Neural cell (in vitro differentiated cells): Measurements from ENCODE around the gene ATF2. TPM values are rescaled to one million over a fixed set of nuclear protein-coding genes. Genes with fewer than 3 reads are reported as not detected.
"Not testable (repeated sequence)": the region's sequence is repeated elsewhere in the genome, so short reads cannot be mapped to it uniquely, and the experiment has no call there.

Source experiments
- H2AFZ ChIP-seq: fragments of 200-600, 300-800 bp; sonication (generic), shearing (Covaris generic); 2 replicates; pipeline ENCODE4 v1.6.0; 2014; ENCODE audit warnings: low read depth, mild to moderate bottlenecking, antibody characterized with exemption, low read length, moderate library complexity
- H3F3A ChIP-seq: fragments of 200-600 bp; shearing (Covaris generic); 2 replicates; pipeline ENCODE4 v1.6.1; 2016; ENCODE audit warnings: mild to moderate bottlenecking, moderate library complexity, mixed read lengths, antibody characterized with exemption, low read length; ENCODE audit not compliant: insufficient read depth, poor library complexity, severe bottlenecking
- H3K27ac ChIP-seq: fragments of 200-600, 300-800 bp; sonication (generic), shearing (Covaris generic); 2 replicates; pipeline ENCODE4 v1.5.1; 2014; ENCODE audit warnings: mild to moderate bottlenecking, low read length, moderate library complexity
- H3K27me3 ChIP-seq: fragments of 300-800, 200-600 bp; sonication (generic), shearing (Covaris generic); 2 replicates; pipeline ENCODE4 v1.6.0; 2014; ENCODE audit warnings: mild to moderate bottlenecking, low read depth, low read length, moderate library complexity; ENCODE audit not compliant: insufficient read depth
- H3K36me3 ChIP-seq: fragments of 300-800, 200-600 bp; sonication (generic), shearing (Covaris generic); 2 replicates; pipeline ENCODE4 v1.5.1; 2014; ENCODE audit warnings: mild to moderate bottlenecking, antibody characterized with exemption, low read length, moderate library complexity; ENCODE audit not compliant: insufficient read depth
- H3K4me2 ChIP-seq: fragments of 300-800, 200-600 bp; sonication (generic), shearing (Covaris generic); 2 replicates; pipeline ENCODE4 v1.6.0; 2014; ENCODE audit warnings: mild to moderate bottlenecking, low read length
- H3K4me3 ChIP-seq: fragments of 300-800, 200-600 bp; sonication (generic), shearing (Covaris generic); 2 replicates; pipeline ENCODE4 v1.5.1; 2014; ENCODE audit warnings: mild to moderate bottlenecking, low read length, moderate library complexity
- H3K79me2 ChIP-seq: fragments of 200-600 bp; shearing (Covaris generic); replicated peaks from 2 replicates; pipeline ENCODE4 v1.6.0; 2014; ENCODE audit warnings: mild to moderate bottlenecking, low read length, moderate library complexity; ENCODE audit not compliant: insufficient read depth
- H3K9ac ChIP-seq: fragments of 300-800, 200-600 bp; sonication (generic), shearing (Covaris generic); 2 replicates; pipeline ENCODE4 v1.6.1; 2016; ENCODE audit warnings: mild to moderate bottlenecking, low read length, mixed read lengths
- H3K9me2 ChIP-seq: fragments of 200-600 bp; shearing (Covaris generic); 2 replicates; pipeline ENCODE4 v1.6.1; 2016; ENCODE audit warnings: mild to moderate bottlenecking, low read length, mixed read lengths; ENCODE audit not compliant: insufficient read depth
- H3K9me3 ChIP-seq: fragments of 200-600, 300-800 bp; sonication (generic), shearing (Covaris generic); 2 replicates; pipeline ENCODE4 v1.6.1; 2016; ENCODE audit warnings: mild to moderate bottlenecking, mixed run types, low read length, moderate library complexity, mixed read lengths
- H4K20me1 ChIP-seq: fragments of 200-600 bp; shearing (Covaris generic); 2 replicates; pipeline ENCODE4 v1.6.1; 2016; ENCODE audit warnings: mild to moderate bottlenecking, mixed run types; ENCODE audit not compliant: insufficient read depth
- EP300 ChIP-seq: fragments of 450-650 bp; conservative IDR thresholded peaks from 2 replicates; pipeline ENCODE4 v1.6.1; 2014; ENCODE audit warnings: antibody characterized with exemption, mild to moderate bottlenecking, moderate library complexity; ENCODE audit not compliant: poor library complexity, severe bottlenecking
- EZH2 ChIP-seq: fragments of 200-600, 300-800 bp; shearing (Covaris generic), sonication (generic); IDR thresholded peaks from 2 replicates; pipeline ENCODE4 v1.6.1; 2014; ENCODE audit warnings: antibody characterized with exemption, low read length, borderline replicate concordance, mild to moderate bottlenecking; ENCODE audit not compliant: insufficient read depth, poor library complexity, severe bottlenecking
- MXI1 ChIP-seq: fragments of 450-650 bp; conservative IDR thresholded peaks from 2 replicates; pipeline ENCODE4 v1.6.1; 2014; ENCODE audit warnings: antibody characterized with exemption, mild to moderate bottlenecking; ENCODE audit not compliant: poor library complexity, severe bottlenecking
- POLR2AphosphoS5 ChIP-seq: IDR thresholded peaks from 2 replicates; pipeline ENCODE4 v1.6.1; 2012
- RAD21 ChIP-seq: fragments of 450-650 bp; conservative IDR thresholded peaks from 2 replicates; pipeline ENCODE4 v1.6.1; 2014; ENCODE audit warnings: antibody characterized with exemption, mild to moderate bottlenecking, moderate library complexity
- SMC3 ChIP-seq: fragments of 450-650 bp; conservative IDR thresholded peaks from 2 replicates; pipeline ENCODE4 v1.6.1; 2014; ENCODE audit warnings: antibody characterized with exemption, mild to moderate bottlenecking, moderate library complexity; ENCODE audit not compliant: poor library complexity
- TAF1 ChIP-seq: IDR thresholded peaks from 2 replicates; pipeline ENCODE4 v1.6.1; 2012; ENCODE audit warnings: low read depth
- polyA plus RNA-seq: library from polyadenylated mRNA; depleted of rRNA; stranded (reverse); fragments of >200 nt; gene quantifications from 2 replicates; pipeline ENCODE4 v1.2.3, GENCODE V29; 2014
- TF ChIP-seq, protein P1 (sequence below): IDR thresholded peaks from 2 replicates; pipeline ENCODE4 v1.6.1; 2012; ENCODE audit warnings: borderline replicate concordance
- TF ChIP-seq, protein P2 (sequence below): fragments of 450-650 bp; IDR thresholded peaks from 2 replicates; pipeline ENCODE4 v1.5.1; 2014; ENCODE audit warnings: antibody characterized with exemption, mild to moderate bottlenecking, moderate library complexity; ENCODE audit not compliant: poor library complexity, severe bottlenecking

Gene ATF2
- polyA plus RNA-seq, 1 donor from 2014 or later, result 93.4 TPM

DNA sequence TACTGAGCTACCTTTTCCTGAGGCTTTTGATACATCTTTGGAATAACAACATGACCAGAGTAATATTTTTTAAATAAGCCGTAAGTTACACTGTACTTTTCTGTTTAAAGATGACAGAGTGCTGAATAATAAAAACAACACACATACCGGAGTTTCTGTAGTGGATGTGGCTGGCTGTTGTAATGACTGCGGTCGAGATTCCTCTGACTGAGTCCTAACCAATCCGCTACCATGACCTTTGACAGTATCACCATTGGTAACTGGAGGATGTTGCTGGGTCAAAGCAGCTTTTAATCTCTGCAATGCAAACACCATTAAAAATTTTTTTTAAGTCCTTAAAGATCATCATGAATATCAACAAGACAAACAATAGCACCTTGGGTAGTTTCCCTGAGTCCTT, 70.7 kb downstream of the ATF2 start:
- no peaks in the 10 kb centered on the region for H3K79me2 ChIP-seq
- peaks cover 12% of the 10 kb centered on the region for H3K36me3 ChIP-seq
- no peaks in the 10 kb centered on the region for H3F3A ChIP-seq
- H3K9me2 ChIP-seq, result no peaks in the 10 kb centered on the region
- H3K9ac ChIP-seq, result no peak overlapping the region
- H3K4me3 ChIP-seq, result no peak overlapping the region
- H3K27ac ChIP-seq, result no peak overlapping the region
- no peaks in the 10 kb centered on the region for H3K27me3 ChIP-seq
- H4K20me1 ChIP-seq, result no peaks in the 10 kb centered on the region
- no peaks in the 10 kb centered on the region for H3K9me3 ChIP-seq
- no peak overlapping the region for H2AFZ ChIP-seq
- TF ChIP-seq SMC3 (no peak), MXI1 (no peak), RAD21 (no peak)
- TF ChIP-seq, protein P1, sequence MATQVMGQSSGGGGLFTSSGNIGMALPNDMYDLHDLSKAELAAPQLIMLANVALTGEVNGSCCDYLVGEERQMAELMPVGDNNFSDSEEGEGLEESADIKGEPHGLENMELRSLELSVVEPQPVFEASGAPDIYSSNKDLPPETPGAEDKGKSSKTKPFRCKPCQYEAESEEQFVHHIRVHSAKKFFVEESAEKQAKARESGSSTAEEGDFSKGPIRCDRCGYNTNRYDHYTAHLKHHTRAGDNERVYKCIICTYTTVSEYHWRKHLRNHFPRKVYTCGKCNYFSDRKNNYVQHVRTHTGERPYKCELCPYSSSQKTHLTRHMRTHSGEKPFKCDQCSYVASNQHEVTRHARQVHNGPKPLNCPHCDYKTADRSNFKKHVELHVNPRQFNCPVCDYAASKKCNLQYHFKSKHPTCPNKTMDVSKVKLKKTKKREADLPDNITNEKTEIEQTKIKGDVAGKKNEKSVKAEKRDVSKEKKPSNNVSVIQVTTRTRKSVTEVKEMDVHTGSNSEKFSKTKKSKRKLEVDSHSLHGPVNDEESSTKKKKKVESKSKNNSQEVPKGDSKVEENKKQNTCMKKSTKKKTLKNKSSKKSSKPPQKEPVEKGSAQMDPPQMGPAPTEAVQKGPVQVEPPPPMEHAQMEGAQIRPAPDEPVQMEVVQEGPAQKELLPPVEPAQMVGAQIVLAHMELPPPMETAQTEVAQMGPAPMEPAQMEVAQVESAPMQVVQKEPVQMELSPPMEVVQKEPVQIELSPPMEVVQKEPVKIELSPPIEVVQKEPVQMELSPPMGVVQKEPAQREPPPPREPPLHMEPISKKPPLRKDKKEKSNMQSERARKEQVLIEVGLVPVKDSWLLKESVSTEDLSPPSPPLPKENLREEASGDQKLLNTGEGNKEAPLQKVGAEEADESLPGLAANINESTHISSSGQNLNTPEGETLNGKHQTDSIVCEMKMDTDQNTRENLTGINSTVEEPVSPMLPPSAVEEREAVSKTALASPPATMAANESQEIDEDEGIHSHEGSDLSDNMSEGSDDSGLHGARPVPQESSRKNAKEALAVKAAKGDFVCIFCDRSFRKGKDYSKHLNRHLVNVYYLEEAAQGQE, result no peak
- no peak overlapping the region for H3K4me2 ChIP-seq

DNA sequence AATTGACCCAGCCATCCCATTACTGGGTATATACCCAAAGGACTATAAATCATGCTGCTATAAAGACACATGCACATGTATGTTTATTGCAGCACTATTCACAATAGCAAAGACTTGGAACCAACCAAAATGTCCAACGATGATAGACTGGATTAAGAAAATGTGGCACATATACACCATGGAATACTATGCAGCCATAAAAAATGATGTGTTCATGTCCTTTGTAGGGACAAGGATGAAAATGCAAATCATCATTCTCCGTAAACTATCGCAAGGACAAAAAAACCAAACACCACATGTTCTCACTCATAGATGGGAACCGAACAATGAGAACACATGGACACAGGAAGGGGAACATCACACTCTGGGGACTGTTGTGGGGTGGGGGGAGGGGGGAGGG, 83.9 kb downstream of the ATF2 start:
- H3F3A ChIP-seq, H3K9me2 ChIP-seq, H4K20me1 ChIP-seq, H3K4me3 ChIP-seq, H3K27ac ChIP-seq, H3K9ac ChIP-seq, H3K9me3 ChIP-seq, H3K79me2 ChIP-seq, H2AFZ ChIP-seq, H3K4me2 ChIP-seq, H3K27me3 ChIP-seq, H3K36me3 ChIP-seq: not testable (repeated sequence)

DNA sequence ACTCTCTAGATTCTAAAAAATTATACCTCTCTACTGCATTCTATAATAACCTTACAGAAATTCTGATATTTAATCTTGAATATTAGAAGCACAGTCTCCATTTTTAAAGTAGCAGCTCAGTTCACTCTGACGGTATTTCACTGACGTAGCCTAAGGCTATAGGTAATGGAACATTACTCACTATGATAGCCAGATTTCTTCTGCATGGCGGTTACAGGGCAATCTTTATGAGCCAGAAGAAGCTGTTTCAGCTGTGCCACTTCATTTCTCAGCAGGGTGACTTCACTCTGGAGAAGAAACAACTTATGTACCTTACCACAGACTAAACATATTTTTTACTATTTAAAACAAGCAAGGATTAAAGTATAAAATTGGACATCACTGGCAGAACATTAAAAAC, 87.5 kb downstream of the ATF2 start:
- TF ChIP-seq TAF1, result no peak
- TF ChIP-seq MXI1, result no peak
- no peak for TF ChIP-seq EZH2
- TF ChIP-seq EP300, result no peak
- TF ChIP-seq, protein P2, sequence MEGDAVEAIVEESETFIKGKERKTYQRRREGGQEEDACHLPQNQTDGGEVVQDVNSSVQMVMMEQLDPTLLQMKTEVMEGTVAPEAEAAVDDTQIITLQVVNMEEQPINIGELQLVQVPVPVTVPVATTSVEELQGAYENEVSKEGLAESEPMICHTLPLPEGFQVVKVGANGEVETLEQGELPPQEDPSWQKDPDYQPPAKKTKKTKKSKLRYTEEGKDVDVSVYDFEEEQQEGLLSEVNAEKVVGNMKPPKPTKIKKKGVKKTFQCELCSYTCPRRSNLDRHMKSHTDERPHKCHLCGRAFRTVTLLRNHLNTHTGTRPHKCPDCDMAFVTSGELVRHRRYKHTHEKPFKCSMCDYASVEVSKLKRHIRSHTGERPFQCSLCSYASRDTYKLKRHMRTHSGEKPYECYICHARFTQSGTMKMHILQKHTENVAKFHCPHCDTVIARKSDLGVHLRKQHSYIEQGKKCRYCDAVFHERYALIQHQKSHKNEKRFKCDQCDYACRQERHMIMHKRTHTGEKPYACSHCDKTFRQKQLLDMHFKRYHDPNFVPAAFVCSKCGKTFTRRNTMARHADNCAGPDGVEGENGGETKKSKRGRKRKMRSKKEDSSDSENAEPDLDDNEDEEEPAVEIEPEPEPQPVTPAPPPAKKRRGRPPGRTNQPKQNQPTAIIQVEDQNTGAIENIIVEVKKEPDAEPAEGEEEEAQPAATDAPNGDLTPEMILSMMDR, result no peak
- peak; percentile 51 for TF ChIP-seq POLR2AphosphoS5

More for the DNA sequence above, 87.5 kb downstream of the ATF2 start:
- Histone ChIP-seq H3F3A (peaks cover 4% of the 10 kb centered on the region), H3K36me3 (no peaks in the 10 kb centered on the region), H3K27me3 (no peaks in the 10 kb centered on the region), H3K79me2 (no peaks in the 10 kb centered on the region), H3K27ac (peak overlapping the region; percentile 20), H2AFZ (no peak overlapping the region), H3K4me2 (no peak overlapping the region), H3K9ac (no peak overlapping the region), H3K9me3 (no peaks in the 10 kb centered on the region), H4K20me1 (no peaks in the 10 kb centered on the region), H3K4me3 (no peak overlapping the region), H3K9me2 (no peaks in the 10 kb centered on the region)
